SK-N-SH treated with all-trans-retinoic acid at 6 μM for 48 hours (cell line): Measurements from ENCODE around the gene KIAA1217.

Source experiments
- ATAC-seq: fragments of 200-7000 bp; cut with Tn5 transposase; 3 replicates; pipeline ENCODE4 v1.9.1; 2020; ENCODE audit warnings: mild to moderate bottlenecking, moderate library complexity
- ARNTL ChIP-seq: fragments of 450-650 bp; formaldehyde crosslinking; IDR thresholded peaks from 2 replicates; pipeline ENCODE4 v1.5.0; 2020; ENCODE audit warnings: low read depth, mild to moderate bottlenecking, moderate library complexity, borderline replicate concordance
- CSDC2 ChIP-seq: fragments of 250-450 bp; sonication (Bioruptor Pico); IDR thresholded peaks from 2 replicates; pipeline ENCODE4 v1.5.0; 2020; ENCODE audit warnings: mild to moderate bottlenecking, moderate library complexity
- ESRRG ChIP-seq: fragments of 250-450 bp; sonication (Bioruptor Pico); IDR thresholded peaks from 2 replicates; pipeline ENCODE4 v1.6.1; 2021; ENCODE audit warnings: mild to moderate bottlenecking
- GLIS3 ChIP-seq: fragments of 250-450 bp; sonication (Bioruptor Pico); IDR thresholded peaks from 2 replicates; pipeline ENCODE4 v1.5.0; 2020; ENCODE audit warnings: mild to moderate bottlenecking, moderate library complexity
- ISL1 ChIP-seq: fragments of 250-450 bp; sonication (Bioruptor Pico); IDR thresholded peaks from 2 replicates; pipeline ENCODE4 v2.1.2; 2022; ENCODE audit warnings: mild to moderate bottlenecking, moderate library complexity
- OSR1 ChIP-seq: fragments of 250-450 bp; sonication (Bioruptor Pico); IDR thresholded peaks from 2 replicates; pipeline ENCODE4 v1.8.0; 2022; ENCODE audit warnings: moderate library complexity, mild to moderate bottlenecking, inconsistent platforms
- PPARA ChIP-seq: fragments of 250-450 bp; sonication (Bioruptor Pico); IDR thresholded peaks from 2 replicates; pipeline ENCODE4 v1.5.0; 2020; ENCODE audit warnings: mild to moderate bottlenecking, borderline replicate concordance
- RARB ChIP-seq: fragments of 250-450 bp; sonication (Bioruptor Pico); IDR thresholded peaks from 2 replicates; pipeline ENCODE4 v1.8.0; 2021; ENCODE audit warnings: mild to moderate bottlenecking, moderate library complexity
- SNAI2 ChIP-seq: fragments of 250-450 bp; sonication (Bioruptor Pico); IDR thresholded peaks from 2 replicates; pipeline ENCODE4 v1.5.0; 2020; ENCODE audit warnings: mild to moderate bottlenecking, moderate library complexity
- TCF4 ChIP-seq: fragments of 250-450 bp; sonication (Bioruptor Pico); IDR thresholded peaks from 2 replicates; pipeline ENCODE4 v1.8.0; 2021; ENCODE audit warnings: mild to moderate bottlenecking, moderate library complexity, borderline replicate concordance
- TOX ChIP-seq: fragments of 250-450 bp; sonication (Bioruptor Pico); IDR thresholded peaks from 2 replicates; pipeline ENCODE4 v1.8.0; 2021; ENCODE audit warnings: mild to moderate bottlenecking, moderate library complexity, borderline replicate concordance
- ZC3H10 ChIP-seq: fragments of 250-450 bp; sonication (Bioruptor Pico); IDR thresholded peaks from 2 replicates; pipeline ENCODE4 v1.5.1; 2021; ENCODE audit warnings: mild to moderate bottlenecking, moderate library complexity
- ZFP3 ChIP-seq: fragments of 250-450 bp; sonication (Bioruptor Pico); IDR thresholded peaks from 2 replicates; pipeline ENCODE4 v1.5.0; 2020; ENCODE audit warnings: mild to moderate bottlenecking, moderate library complexity
- ZFP30 ChIP-seq: fragments of 450-650 bp; formaldehyde crosslinking; IDR thresholded peaks from 2 replicates; pipeline ENCODE4 v1.5.0; 2022; ENCODE audit warnings: mild to moderate bottlenecking, moderate library complexity
- ZNF565 ChIP-seq: fragments of 450-650 bp; formaldehyde crosslinking; conservative IDR thresholded peaks from 2 replicates; pipeline ENCODE4 v1.5.0; 2020; ENCODE audit warnings: low read depth, mild to moderate bottlenecking, moderate library complexity
- ZNF70 ChIP-seq: fragments of 450-650 bp; formaldehyde crosslinking; IDR thresholded peaks from 2 replicates; pipeline ENCODE4 v1.5.0; 2020; ENCODE audit warnings: mild to moderate bottlenecking, moderate library complexity
- ZNF8 ChIP-seq: fragments of 450-650 bp; formaldehyde crosslinking; IDR thresholded peaks from 2 replicates; pipeline ENCODE4 v1.5.0; 2020; ENCODE audit warnings: mild to moderate bottlenecking, moderate library complexity
- TF ChIP-seq, protein P1 (sequence below): fragments of 250-450 bp; sonication (Bioruptor Pico); IDR thresholded peaks from 2 replicates; pipeline ENCODE4 v1.8.0; 2020; ENCODE audit warnings: mild to moderate bottlenecking, moderate library complexity, borderline replicate concordance
- TF ChIP-seq, protein P2 (sequence below): fragments of 250-450 bp; sonication (Bioruptor Pico); IDR thresholded peaks from 2 replicates; pipeline ENCODE4 v1.8.0; 2021; ENCODE audit warnings: low read depth, mild to moderate bottlenecking, moderate library complexity, borderline replicate concordance
- TF ChIP-seq, protein P3 (sequence below): fragments of 250-450 bp; sonication (Bioruptor Pico); IDR thresholded peaks from 2 replicates; pipeline ENCODE4 v1.5.0; 2020; ENCODE audit warnings: mild to moderate bottlenecking, moderate library complexity
- TF ChIP-seq, protein P4 (sequence below): fragments of 250-450 bp; sonication (Bioruptor Pico); IDR thresholded peaks from 2 replicates; pipeline ENCODE4 v1.5.1; 2021; ENCODE audit warnings: mild to moderate bottlenecking, moderate library complexity
- TF ChIP-seq, protein P5 (sequence below): fragments of 250-450 bp; sonication (Bioruptor Pico); IDR thresholded peaks from 2 replicates; pipeline ENCODE4 v1.5.1; 2020; ENCODE audit warnings: low read depth, mild to moderate bottlenecking, moderate library complexity

The KIAA1217 gene

DNA sequence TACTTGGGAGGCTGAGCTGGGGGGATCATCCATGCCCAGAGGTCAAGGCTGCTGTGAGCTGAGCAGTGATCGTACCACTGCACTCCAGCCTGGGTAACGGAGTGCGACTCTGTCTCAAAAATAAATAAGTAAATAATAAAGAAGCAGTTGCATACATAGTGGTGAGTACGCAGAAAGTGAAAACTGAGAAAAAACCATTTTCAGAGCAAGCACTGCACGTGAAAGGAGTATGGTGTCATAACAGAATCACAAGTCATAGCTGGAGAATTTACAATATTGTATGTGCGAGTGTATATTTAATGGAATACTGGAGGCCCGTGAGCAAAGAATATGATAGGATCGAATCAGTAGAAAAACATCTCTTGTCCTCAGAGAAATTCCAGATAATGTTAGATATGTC is 22.3 kb downstream of the KIAA1217 start:
- no peak for TF ChIP-seq CSDC2 (CRISPR knock-in tag)
- TF ChIP-seq ARNTL (CRISPR knock-in tag): no peak
- TF ChIP-seq, protein P1, sequence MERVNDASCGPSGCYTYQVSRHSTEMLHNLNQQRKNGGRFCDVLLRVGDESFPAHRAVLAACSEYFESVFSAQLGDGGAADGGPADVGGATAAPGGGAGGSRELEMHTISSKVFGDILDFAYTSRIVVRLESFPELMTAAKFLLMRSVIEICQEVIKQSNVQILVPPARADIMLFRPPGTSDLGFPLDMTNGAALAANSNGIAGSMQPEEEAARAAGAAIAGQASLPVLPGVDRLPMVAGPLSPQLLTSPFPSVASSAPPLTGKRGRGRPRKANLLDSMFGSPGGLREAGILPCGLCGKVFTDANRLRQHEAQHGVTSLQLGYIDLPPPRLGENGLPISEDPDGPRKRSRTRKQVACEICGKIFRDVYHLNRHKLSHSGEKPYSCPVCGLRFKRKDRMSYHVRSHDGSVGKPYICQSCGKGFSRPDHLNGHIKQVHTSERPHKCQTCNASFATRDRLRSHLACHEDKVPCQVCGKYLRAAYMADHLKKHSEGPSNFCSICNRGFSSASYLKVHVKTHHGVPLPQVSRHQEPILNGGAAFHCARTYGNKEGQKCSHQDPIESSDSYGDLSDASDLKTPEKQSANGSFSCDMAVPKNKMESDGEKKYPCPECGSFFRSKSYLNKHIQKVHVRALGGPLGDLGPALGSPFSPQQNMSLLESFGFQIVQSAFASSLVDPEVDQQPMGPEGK: no peak
- no peak for TF ChIP-seq GLIS3 (CRISPR knock-in tag)
- TF ChIP-seq ZC3H10 (CRISPR knock-in tag): no peak
- TF ChIP-seq ZFP30 (CRISPR knock-in tag): no peak
- TF ChIP-seq, protein P2, sequence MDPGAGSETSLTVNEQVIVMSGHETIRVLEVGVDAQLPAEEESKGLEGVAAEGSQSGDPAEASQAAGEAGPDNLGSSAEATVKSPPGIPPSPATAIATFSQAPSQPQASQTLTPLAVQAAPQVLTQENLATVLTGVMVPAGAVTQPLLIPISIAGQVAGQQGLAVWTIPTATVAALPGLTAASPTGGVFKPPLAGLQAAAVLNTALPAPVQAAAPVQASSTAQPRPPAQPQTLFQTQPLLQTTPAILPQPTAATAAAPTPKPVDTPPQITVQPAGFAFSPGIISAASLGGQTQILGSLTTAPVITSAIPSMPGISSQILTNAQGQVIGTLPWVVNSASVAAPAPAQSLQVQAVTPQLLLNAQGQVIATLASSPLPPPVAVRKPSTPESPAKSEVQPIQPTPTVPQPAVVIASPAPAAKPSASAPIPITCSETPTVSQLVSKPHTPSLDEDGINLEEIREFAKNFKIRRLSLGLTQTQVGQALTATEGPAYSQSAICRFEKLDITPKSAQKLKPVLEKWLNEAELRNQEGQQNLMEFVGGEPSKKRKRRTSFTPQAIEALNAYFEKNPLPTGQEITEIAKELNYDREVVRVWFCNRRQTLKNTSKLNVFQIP: no peak
- TF ChIP-seq, protein P3, sequence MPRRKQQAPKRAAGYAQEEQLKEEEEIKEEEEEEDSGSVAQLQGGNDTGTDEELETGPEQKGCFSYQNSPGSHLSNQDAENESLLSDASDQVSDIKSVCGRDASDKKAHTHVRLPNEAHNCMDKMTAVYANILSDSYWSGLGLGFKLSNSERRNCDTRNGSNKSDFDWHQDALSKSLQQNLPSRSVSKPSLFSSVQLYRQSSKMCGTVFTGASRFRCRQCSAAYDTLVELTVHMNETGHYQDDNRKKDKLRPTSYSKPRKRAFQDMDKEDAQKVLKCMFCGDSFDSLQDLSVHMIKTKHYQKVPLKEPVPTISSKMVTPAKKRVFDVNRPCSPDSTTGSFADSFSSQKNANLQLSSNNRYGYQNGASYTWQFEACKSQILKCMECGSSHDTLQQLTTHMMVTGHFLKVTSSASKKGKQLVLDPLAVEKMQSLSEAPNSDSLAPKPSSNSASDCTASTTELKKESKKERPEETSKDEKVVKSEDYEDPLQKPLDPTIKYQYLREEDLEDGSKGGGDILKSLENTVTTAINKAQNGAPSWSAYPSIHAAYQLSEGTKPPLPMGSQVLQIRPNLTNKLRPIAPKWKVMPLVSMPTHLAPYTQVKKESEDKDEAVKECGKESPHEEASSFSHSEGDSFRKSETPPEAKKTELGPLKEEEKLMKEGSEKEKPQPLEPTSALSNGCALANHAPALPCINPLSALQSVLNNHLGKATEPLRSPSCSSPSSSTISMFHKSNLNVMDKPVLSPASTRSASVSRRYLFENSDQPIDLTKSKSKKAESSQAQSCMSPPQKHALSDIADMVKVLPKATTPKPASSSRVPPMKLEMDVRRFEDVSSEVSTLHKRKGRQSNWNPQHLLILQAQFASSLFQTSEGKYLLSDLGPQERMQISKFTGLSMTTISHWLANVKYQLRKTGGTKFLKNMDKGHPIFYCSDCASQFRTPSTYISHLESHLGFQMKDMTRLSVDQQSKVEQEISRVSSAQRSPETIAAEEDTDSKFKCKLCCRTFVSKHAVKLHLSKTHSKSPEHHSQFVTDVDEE (CRISPR knock-in tag): no peak
- TF ChIP-seq ZNF565 (CRISPR knock-in tag): no peak
- TF ChIP-seq, protein P4, sequence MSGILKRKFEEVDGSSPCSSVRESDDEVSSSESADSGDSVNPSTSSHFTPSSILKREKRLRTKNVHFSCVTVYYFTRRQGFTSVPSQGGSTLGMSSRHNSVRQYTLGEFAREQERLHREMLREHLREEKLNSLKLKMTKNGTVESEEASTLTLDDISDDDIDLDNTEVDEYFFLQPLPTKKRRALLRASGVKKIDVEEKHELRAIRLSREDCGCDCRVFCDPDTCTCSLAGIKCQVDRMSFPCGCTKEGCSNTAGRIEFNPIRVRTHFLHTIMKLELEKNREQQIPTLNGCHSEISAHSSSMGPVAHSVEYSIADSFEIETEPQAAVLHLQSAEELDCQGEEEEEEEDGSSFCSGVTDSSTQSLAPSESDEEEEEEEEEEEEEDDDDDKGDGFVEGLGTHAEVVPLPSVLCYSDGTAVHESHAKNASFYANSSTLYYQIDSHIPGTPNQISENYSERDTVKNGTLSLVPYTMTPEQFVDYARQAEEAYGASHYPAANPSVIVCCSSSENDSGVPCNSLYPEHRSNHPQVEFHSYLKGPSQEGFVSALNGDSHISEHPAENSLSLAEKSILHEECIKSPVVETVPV (CRISPR knock-in tag): no peak
- no peak for TF ChIP-seq ZFP3
- no peak for TF ChIP-seq TCF4 (CRISPR knock-in tag)
- no peak for TF ChIP-seq ZNF70 (CRISPR knock-in tag)
- no peak for TF ChIP-seq RARB
- no peak for TF ChIP-seq PPARA (CRISPR knock-in tag)
- TF ChIP-seq OSR1 (CRISPR knock-in tag): no peak
- TF ChIP-seq ZNF8 (CRISPR knock-in tag): no peak
- no peak for TF ChIP-seq SNAI2
- TF ChIP-seq, all 23 proteins: peak for 0

DNA sequence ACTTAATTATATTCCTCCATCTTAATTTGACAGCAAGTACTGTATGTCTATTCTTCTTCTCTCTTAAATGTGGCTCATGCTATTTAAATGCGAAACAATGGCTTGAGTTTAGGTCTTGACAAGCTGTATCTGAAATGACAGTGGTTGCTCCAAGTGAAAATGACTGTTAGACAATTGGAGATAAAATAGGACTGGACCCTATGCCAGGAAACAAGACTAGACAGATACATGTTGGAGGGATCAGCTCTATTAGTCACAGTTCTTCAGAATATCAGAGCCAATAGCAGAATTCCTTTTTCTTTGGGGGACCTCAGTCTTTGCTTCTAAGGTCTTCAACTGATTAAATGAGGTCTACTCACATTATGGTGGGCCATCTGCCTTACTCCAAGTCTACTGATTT is 25.8 kb downstream of the KIAA1217 start:
- TF ChIP-seq ZFP30 (CRISPR knock-in tag) (no peak), ARNTL (CRISPR knock-in tag) (no peak), ZNF565 (CRISPR knock-in tag) (no peak), RARB (no peak), TCF4 (CRISPR knock-in tag) (no peak), GLIS3 (CRISPR knock-in tag) (no peak), ZNF8 (CRISPR knock-in tag) (no peak), PPARA (CRISPR knock-in tag) (no peak), OSR1 (CRISPR knock-in tag) (no peak), TOX (CRISPR knock-in tag) (no peak), ZNF70 (CRISPR knock-in tag) (no peak), ESRRG (CRISPR knock-in tag) (no peak), ISL1 (no peak), ZC3H10 (CRISPR knock-in tag) (no peak)
- TF ChIP-seq, protein P2: no peak
- TF ChIP-seq, protein P4 (CRISPR knock-in tag): no peak
- TF ChIP-seq, protein P1: no peak
- TF ChIP-seq, protein P5, sequence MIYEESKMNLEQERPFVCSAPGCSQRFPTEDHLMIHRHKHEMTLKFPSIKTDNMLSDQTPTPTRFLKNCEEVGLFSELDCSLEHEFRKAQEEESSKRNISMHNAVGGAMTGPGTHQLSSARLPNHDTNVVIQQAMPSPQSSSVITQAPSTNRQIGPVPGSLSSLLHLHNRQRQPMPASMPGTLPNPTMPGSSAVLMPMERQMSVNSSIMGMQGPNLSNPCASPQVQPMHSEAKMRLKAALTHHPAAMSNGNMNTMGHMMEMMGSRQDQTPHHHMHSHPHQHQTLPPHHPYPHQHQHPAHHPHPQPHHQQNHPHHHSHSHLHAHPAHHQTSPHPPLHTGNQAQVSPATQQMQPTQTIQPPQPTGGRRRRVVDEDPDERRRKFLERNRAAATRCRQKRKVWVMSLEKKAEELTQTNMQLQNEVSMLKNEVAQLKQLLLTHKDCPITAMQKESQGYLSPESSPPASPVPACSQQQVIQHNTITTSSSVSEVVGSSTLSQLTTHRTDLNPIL: no peak
- ATAC-seq: no peak

More for the DNA sequence above, 22.3 kb downstream of the KIAA1217 start:
- ATAC-seq: no peak
